ENCODE results near the gene MFSD12.

DNA sequence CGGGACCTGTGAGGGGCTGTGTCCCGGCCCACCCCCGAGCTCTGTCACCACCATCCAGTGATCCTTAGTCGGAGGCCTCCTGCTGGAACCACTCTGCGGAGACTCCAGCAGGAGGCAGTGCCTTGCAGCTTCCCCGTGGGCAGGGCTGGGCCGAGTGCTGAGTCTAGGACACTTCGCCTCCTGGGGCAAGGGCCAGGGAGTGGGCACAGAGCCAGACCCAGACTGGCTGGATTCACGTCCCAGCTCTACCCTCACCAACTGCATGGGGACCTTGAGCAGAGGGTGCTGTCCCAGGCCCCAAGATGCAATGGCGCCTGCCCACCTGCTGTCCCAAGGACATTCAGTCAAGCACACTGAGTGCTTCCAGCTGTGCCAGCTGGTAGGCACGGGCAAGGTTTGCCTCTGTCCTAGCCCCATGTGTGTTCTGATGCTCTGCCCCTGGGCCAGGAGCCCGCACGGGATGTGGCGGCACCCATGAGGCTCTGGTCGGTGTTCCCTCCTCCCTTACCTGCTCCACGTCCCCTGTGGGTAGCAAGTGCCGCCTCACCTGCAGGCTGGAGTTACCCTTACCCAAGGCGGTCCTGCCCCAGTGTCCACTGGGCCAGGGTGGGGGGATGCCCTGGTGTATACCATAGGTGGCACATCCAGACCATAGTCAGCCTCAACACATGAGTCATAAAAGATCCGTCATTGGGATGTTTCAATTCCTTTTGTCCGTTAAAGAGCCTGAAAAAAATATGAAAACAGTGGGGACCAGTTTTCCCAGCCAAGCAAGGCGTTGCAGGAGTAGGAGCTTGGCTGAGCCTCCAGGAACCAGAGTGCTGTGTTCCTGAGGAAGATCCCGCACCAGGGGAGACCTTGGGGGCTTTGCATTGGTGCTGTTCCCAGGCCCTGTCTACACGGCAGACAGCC, 43.9 kb downstream of the MFSD12 start:
- TF ChIP-seq POLR2A (IDR thresholded peaks at IDR 0.05): no peak
- TF ChIP-seq, protein P1, sequence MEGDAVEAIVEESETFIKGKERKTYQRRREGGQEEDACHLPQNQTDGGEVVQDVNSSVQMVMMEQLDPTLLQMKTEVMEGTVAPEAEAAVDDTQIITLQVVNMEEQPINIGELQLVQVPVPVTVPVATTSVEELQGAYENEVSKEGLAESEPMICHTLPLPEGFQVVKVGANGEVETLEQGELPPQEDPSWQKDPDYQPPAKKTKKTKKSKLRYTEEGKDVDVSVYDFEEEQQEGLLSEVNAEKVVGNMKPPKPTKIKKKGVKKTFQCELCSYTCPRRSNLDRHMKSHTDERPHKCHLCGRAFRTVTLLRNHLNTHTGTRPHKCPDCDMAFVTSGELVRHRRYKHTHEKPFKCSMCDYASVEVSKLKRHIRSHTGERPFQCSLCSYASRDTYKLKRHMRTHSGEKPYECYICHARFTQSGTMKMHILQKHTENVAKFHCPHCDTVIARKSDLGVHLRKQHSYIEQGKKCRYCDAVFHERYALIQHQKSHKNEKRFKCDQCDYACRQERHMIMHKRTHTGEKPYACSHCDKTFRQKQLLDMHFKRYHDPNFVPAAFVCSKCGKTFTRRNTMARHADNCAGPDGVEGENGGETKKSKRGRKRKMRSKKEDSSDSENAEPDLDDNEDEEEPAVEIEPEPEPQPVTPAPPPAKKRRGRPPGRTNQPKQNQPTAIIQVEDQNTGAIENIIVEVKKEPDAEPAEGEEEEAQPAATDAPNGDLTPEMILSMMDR (IDR thresholded peaks at IDR 0.05 in 4 of 5, conservative IDR thresholded peaks at IDR 0.05 in 1 of 5): no peak
